Loucy (cell line): ENCODE results near the gene F3.

ENCODE experiments used
- H2AFZ ChIP-seq: fragments of 200-600 bp; sonication (generic); 2 replicates; pipeline ENCODE4 v1.6.0; 2016; ENCODE audit warnings: antibody characterized with exemption, mild to moderate bottlenecking, low read length, moderate library complexity
- H3F3A ChIP-seq: fragments of 200-600 bp; 2 replicates; pipeline ENCODE4 v1.6.0; 2016; ENCODE audit warnings: antibody characterized with exemption, low read depth, mild to moderate bottlenecking
- H3K27me3 ChIP-seq: fragments of 200-600 bp; sonication (generic); 2 replicates; pipeline ENCODE4 v1.6.1; 2014; ENCODE audit warnings: low read length, mild to moderate bottlenecking; ENCODE audit not compliant: insufficient read depth, poor library complexity, severe bottlenecking
- H3K36me3 ChIP-seq: fragments of 200-600 bp; sonication (generic); 2 replicates; pipeline ENCODE4 v1.6.1; 2016; ENCODE audit warnings: low read length; ENCODE audit not compliant: insufficient read depth
- H3K4me1 ChIP-seq: fragments of 200-600 bp; sonication (generic); 2 replicates; pipeline ENCODE4 v1.5.1; 2014; ENCODE audit warnings: low read length, mild to moderate bottlenecking; ENCODE audit not compliant: insufficient read depth, poor library complexity, severe bottlenecking
- H3K4me2 ChIP-seq: fragments of 200-600 bp; sonication (generic); 2 replicates; pipeline ENCODE4 v1.6.0; 2014; ENCODE audit warnings: antibody characterized with exemption, low read length, low read depth, mild to moderate bottlenecking; ENCODE audit not compliant: poor library complexity, severe bottlenecking
- H3K4me3 ChIP-seq: fragments of 200-600 bp; sonication (generic); 2 replicates; pipeline ENCODE4 v1.5.1; 2014; ENCODE audit warnings: low read length, mild to moderate bottlenecking, mixed read lengths; ENCODE audit not compliant: poor library complexity, severe bottlenecking
- H3K79me2 ChIP-seq: fragments of 200-600 bp; sonication (generic); 2 replicates; pipeline ENCODE4 v1.6.1; 2014; ENCODE audit warnings: low read length; ENCODE audit not compliant: insufficient read depth
- H3K9ac ChIP-seq: fragments of 200-600 bp; sonication (generic); 2 replicates; pipeline ENCODE4 v1.6.0; 2014; ENCODE audit warnings: mild to moderate bottlenecking, low read depth, low read length, moderate library complexity; ENCODE audit not compliant: poor library complexity, severe bottlenecking
- H3K9me2 ChIP-seq: fragments of 200-600 bp; sonication (generic); replicated peaks from 2 replicates; pipeline ENCODE4 v1.6.1; 2016; ENCODE audit warnings: low read depth, low read length, mixed read lengths
- H3K9me3 ChIP-seq: fragments of 200-600 bp; sonication (generic); 2 replicates; pipeline ENCODE4 v1.6.1; 2014; ENCODE audit warnings: mild to moderate bottlenecking, antibody characterized with exemption, low read length, low read depth; ENCODE audit not compliant: insufficient read depth
- H4K20me1 ChIP-seq: fragments of 200-600 bp; sonication (generic); 2 replicates; pipeline ENCODE4 v1.6.0; 2014; ENCODE audit warnings: antibody characterized with exemption, low read length, mild to moderate bottlenecking; ENCODE audit not compliant: insufficient read depth, poor library complexity, severe bottlenecking
- CTCF ChIP-seq: fragments of 200-600 bp; sonication (generic); conservative IDR thresholded peaks from 2 replicates; pipeline ENCODE4 v1.5.1; 2014; ENCODE audit warnings: mild to moderate bottlenecking, antibody characterized with exemption, low read length
- EZH2phosphoT487 ChIP-seq: fragments of 200-600 bp; IDR thresholded peaks from 2 replicates; pipeline ENCODE4 v1.6.1; 2018; ENCODE audit warnings: antibody characterized with exemption, mild to moderate bottlenecking, moderate library complexity, borderline replicate concordance

F3 gene

GRCh38 chr1:94541246-94542087, at the start of gene F3:
F3 (minus strand) TSS chr1:94541759; CDS start chr1:94541636, 123 bp downstream.
- Histone ChIP-seq H3K4me2 (peak within 1 kb of the TSS; percentile 90), H3K4me1 (peaks cover 43% of the 10 kb centered on the region), H3K9me2 (no peaks in the 10 kb centered on the region), H3K9me3 (no peaks in the 10 kb centered on the region), H3F3A (no peaks in the 10 kb centered on the region), H3K4me3 (peak within 1 kb of the TSS; percentile 78), H4K20me1 (no peaks in the 10 kb centered on the region), H3K79me2 (no peaks in the 10 kb centered on the region), H3K9ac (peak within 1 kb of the TSS; percentile 71), H3K27me3 (no peaks in the 10 kb centered on the region), H3K36me3 (no peaks in the 10 kb centered on the region), H2AFZ (peak within 1 kb of the TSS; percentile 85)
- TF ChIP-seq CTCF: no peak
- no peak for TF ChIP-seq EZH2phosphoT487

GRCh38 chr1:94590203-94591137, 48.9 kb upstream of the F3 start:
- Histone ChIP-seq H3K9ac (no peak overlapping the region), H2AFZ (no peak overlapping the region), H3F3A (no peaks in the 10 kb centered on the region), H3K9me2 (no peaks in the 10 kb centered on the region), H3K36me3 (no peaks in the 10 kb centered on the region), H3K4me1 (peaks cover 5% of the 10 kb centered on the region), H3K79me2 (no peaks in the 10 kb centered on the region), H3K4me2 (no peak overlapping the region), H4K20me1 (no peaks in the 10 kb centered on the region), H3K9me3 (no peaks in the 10 kb centered on the region), H3K27me3 (no peaks in the 10 kb centered on the region), H3K4me3 (no peak overlapping the region)
- TF ChIP-seq EZH2phosphoT487: no peak
- TF ChIP-seq CTCF: no peak

- no peak overlapping the region for H3K9ac ChIP-seq
- H3F3A ChIP-seq: no peaks in the 10 kb centered on the region
- H3K36me3 ChIP-seq: no peaks in the 10 kb centered on the region
- no peak overlapping the region for H3K4me2 ChIP-seq
- no peak overlapping the region for H3K4me3 ChIP-seq
- H3K4me1 ChIP-seq: peaks cover 5% of the 10 kb centered on the region
- no peaks in the 10 kb centered on the region for H4K20me1 ChIP-seq
- H3K9me3 ChIP-seq: no peaks in the 10 kb centered on the region
- H3K9me2 ChIP-seq: no peaks in the 10 kb centered on the region
- no peak overlapping the region for H2AFZ ChIP-seq
- no peak for TF ChIP-seq EZH2phosphoT487
- no peak for TF ChIP-seq CTCF
- H3K27me3 ChIP-seq: no peaks in the 10 kb centered on the region
- no peaks in the 10 kb centered on the region for H3K79me2 ChIP-seq
Observed at GRCh38 chr1:94589728-94590127, 48.2 kb upstream of the F3 start.
